Osteoblast (primary cell): Measurements from ENCODE around the gene PMAIP1. TPM values are rescaled to one million over a fixed set of nuclear protein-coding genes. Genes with fewer than 3 reads are reported as not detected.

Experiments
- DNase-seq: peaks from one replicate; pipeline ENCODE4 v3.0.0; 2011; ENCODE audit warnings: low spot score, mixed read lengths; ENCODE audit not compliant: insufficient read length; ENCODE audit errors: missing footprints
- H2AFZ ChIP-seq: 2 replicates; pipeline ENCODE4 v1.6.0; 2011; ENCODE audit warnings: mild to moderate bottlenecking, low read length
- H3K27ac ChIP-seq: 2 replicates; pipeline ENCODE4 v1.5.1; 2011; ENCODE audit warnings: mild to moderate bottlenecking, low read depth, low read length, moderate library complexity
- H3K27me3 ChIP-seq: 2 replicates; pipeline ENCODE4 v1.6.0; 2012; ENCODE audit warnings: mild to moderate bottlenecking, control low read depth, inconsistent platforms, low read length, moderate library complexity; ENCODE audit not compliant: insufficient read depth
- H3K36me3 ChIP-seq: 2 replicates; pipeline ENCODE4 v1.5.1; 2011; ENCODE audit warnings: mild to moderate bottlenecking, low read length, control low read depth, moderate library complexity; ENCODE audit not compliant: insufficient read depth
- H3K4me1 ChIP-seq: 2 replicates; pipeline ENCODE4 v1.5.1; 2011; ENCODE audit warnings: mild to moderate bottlenecking, low read length, control low read depth, moderate library complexity; ENCODE audit not compliant: insufficient read depth
- H3K4me2 ChIP-seq: 2 replicates; pipeline ENCODE4 v1.6.0; 2011; ENCODE audit warnings: mild to moderate bottlenecking, low read length; ENCODE audit not compliant: insufficient read depth
- H3K4me3 ChIP-seq: fragments of 200-600 bp; sonication (generic); 3 replicates; pipeline ENCODE4 v1.5.1; 2012; ENCODE audit warnings: mild to moderate bottlenecking, low read length, inconsistent platforms; ENCODE audit not compliant: insufficient read depth
- H3K79me2 ChIP-seq: 2 replicates; pipeline ENCODE4 v1.6.0; 2012; ENCODE audit warnings: mild to moderate bottlenecking, low read length, control low read depth, inconsistent platforms; ENCODE audit not compliant: insufficient read depth
- H3K9me3 ChIP-seq: 2 replicates; pipeline ENCODE4 v1.5.1; 2011; ENCODE audit warnings: low read depth, low read length, control low read depth
- H4K20me1 ChIP-seq: 2 replicates; pipeline ENCODE4 v1.6.0; 2012; ENCODE audit warnings: mild to moderate bottlenecking, low read length, control low read depth; ENCODE audit not compliant: insufficient read depth
- total RNA-seq: library from RNA; depleted of rRNA; stranded (reverse); fragments of >200 nt; gene quantifications from 2 replicates; pipeline ENCODE4 v1.2.3, GENCODE V29; 2012
- TF ChIP-seq, protein P1 (sequence below): IDR thresholded peaks from 2 replicates; pipeline ENCODE4 v1.5.1; 2011; ENCODE audit warnings: mild to moderate bottlenecking, low read depth, low read length, moderate library complexity; ENCODE audit errors: extremely low read depth

PMAIP1 gene
- total RNA-seq, 1 donor, result 4.0 TPM

DNA sequence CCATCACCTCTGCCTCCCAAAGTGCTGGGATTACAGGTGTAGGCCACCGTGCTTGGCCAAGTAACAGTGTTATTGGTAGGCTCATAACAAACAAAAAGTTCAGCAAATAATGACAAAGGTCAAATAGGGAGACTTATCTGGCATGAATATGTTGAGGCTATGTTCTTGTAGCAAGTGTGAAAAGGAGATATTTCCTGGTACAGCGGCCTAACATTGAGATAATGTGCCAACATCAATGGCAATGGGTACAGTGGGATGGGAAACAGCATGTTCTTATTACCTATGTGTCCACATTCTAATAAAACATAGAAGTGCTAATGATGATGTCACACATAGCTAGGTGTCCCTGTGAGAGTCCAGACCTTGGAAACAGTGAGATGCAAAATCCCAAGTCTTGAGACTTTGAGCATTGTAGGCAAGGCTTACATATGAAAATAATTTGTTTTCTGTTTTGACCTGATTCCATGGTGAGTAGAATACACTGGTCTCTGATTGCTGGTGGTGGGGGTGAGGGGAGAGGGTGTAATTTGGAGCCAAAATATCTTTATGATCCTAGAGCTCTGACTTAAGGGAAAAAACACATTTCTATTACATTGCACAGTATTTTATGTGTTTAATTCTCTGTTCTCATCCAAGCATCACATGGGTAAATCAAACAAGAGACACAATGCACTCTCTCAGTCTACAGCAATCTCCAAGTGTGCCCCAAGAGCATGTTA is 33.1 kb upstream of the PMAIP1 start:
- peaks cover 5% of the 10 kb centered on the region for H3K4me1 ChIP-seq
- H3K4me3 ChIP-seq, result no peak overlapping the region
- no peaks in the 10 kb centered on the region for H4K20me1 ChIP-seq
- no peak overlapping the region for H3K27ac ChIP-seq
- peaks cover 6% of the 10 kb centered on the region for H3K27me3 ChIP-seq
- no peak overlapping the region for H2AFZ ChIP-seq
- H3K79me2 ChIP-seq, result no peaks in the 10 kb centered on the region
- no peak overlapping the region for H3K4me2 ChIP-seq
- H3K36me3 ChIP-seq, result no peaks in the 10 kb centered on the region
- TF ChIP-seq, protein P1, sequence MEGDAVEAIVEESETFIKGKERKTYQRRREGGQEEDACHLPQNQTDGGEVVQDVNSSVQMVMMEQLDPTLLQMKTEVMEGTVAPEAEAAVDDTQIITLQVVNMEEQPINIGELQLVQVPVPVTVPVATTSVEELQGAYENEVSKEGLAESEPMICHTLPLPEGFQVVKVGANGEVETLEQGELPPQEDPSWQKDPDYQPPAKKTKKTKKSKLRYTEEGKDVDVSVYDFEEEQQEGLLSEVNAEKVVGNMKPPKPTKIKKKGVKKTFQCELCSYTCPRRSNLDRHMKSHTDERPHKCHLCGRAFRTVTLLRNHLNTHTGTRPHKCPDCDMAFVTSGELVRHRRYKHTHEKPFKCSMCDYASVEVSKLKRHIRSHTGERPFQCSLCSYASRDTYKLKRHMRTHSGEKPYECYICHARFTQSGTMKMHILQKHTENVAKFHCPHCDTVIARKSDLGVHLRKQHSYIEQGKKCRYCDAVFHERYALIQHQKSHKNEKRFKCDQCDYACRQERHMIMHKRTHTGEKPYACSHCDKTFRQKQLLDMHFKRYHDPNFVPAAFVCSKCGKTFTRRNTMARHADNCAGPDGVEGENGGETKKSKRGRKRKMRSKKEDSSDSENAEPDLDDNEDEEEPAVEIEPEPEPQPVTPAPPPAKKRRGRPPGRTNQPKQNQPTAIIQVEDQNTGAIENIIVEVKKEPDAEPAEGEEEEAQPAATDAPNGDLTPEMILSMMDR, result no peak
- DNase-seq, result no peak
- H3K9me3 ChIP-seq, result no peaks in the 10 kb centered on the region

DNA sequence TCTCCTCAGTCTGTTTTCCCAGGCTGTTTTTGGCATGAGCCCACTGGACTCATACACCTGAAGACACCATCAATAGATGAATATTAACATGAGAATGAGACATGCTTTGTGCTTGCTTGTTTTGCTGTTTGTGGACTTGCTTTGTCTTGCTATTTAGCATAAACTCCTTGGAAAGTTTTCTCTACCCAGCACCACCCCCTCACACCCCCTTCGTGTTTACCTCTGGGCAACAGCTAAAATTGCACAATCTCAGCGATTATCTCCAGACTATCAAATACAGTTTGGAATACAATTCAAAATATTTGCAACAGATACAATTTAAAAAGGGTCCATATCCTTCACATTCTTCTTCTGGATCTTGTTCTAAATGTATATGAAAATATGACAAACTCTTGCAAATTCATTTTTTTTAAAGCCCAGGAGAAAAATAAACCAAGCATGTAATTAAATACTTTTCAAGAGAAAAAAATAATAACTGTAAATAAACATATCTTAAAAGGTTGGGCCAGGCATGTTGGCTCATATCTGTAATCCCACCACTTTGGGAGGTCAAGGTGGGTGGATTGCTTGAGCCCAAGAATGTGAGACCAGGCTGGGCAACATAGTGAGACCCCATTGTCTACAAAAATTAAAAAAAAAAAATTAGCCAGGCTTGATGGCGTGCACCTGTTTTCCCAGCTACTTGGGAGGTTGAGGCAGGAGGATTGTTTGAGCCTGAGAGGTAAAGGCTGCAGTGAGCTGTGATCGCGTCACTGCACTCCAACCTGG is 32.3 kb upstream of the PMAIP1 start:
- DNase-seq, result no peak
- Histone ChIP-seq H3K36me3 (no peaks in the 10 kb centered on the region), H3K4me3 (no peak overlapping the region), H3K4me2 (no peak overlapping the region), H3K27me3 (peaks cover 6% of the 10 kb centered on the region), H3K79me2 (no peaks in the 10 kb centered on the region), H4K20me1 (no peaks in the 10 kb centered on the region), H3K9me3 (no peaks in the 10 kb centered on the region), H3K4me1 (peaks cover 5% of the 10 kb centered on the region), H3K27ac (no peak overlapping the region), H2AFZ (no peak overlapping the region)
- TF ChIP-seq, protein P1, result no peak

DNA sequence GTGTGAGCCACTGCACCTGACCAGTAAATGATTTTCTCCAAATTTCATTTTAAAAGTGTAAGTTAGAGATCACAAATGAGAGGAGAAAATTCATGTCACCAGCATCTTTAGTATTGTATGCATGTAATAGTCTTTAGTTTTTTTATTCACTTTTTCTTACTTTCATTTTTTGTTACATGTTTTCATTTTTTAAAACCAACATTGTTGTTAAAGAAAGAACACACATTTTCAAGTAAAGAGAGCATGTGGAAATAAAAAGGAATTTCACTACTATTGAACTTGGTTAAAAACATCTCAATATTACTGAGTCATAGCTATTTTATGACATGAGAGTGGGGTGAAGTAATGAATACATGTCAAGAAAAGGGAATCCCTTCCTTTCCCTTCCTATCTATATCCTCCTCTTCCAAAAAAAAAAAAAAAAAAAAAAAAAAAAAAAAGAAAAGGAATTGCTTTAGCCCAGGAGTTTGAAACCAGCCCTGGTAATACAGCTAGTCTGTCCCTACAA is 29.1 kb upstream of the PMAIP1 start:
- no peaks in the 10 kb centered on the region for H4K20me1 ChIP-seq
- peaks cover 20% of the 10 kb centered on the region for H3K4me1 ChIP-seq
- H3K79me2 ChIP-seq, result no peaks in the 10 kb centered on the region
- no peaks in the 10 kb centered on the region for H3K9me3 ChIP-seq
- no peaks in the 10 kb centered on the region for H3K36me3 ChIP-seq
- peaks cover under 1% of the 10 kb centered on the region for H3K27me3 ChIP-seq
- H3K4me2 ChIP-seq, result no peak overlapping the region
- no peak overlapping the region for H2AFZ ChIP-seq
- TF ChIP-seq, protein P1, result no peak
- no peak overlapping the region for H3K4me3 ChIP-seq
- no peak overlapping the region for H3K27ac ChIP-seq
- DNase-seq, result no peak

DNA sequence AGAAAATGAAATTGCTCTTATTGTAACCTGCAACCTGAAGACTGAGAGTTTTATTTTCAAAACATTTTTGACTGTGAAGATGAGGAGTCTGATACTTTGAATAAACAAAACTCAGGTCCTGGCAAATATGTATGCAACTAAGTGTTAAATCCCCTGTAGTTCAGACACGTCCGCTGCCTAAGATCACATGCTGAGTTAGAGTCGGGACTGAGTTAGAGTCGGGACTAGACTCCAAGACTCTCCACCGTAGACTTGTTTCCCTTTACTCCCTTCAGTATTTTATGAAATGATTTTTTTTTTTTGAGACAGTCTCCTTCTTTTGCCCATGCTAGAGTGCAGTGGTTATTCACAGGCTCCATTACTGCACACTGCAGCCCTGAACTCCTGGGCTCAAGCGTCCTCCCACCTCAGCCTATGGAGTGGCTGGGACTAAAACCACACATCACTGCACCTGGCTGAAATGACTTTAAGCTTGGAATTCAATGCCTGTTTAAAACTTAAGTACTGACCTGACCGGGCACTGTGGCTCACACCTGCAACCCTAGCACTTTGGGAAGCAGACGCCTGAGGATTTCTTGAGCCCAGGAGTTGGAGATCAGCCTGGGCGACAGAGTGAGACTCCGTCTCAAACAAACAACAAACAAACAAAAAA is 28.0 kb upstream of the PMAIP1 start:
- no peaks in the 10 kb centered on the region for H3K27me3 ChIP-seq
- no peaks in the 10 kb centered on the region for H3K9me3 ChIP-seq
- H3K4me2 ChIP-seq, result no peak overlapping the region
- TF ChIP-seq, protein P1, result no peak
- H4K20me1 ChIP-seq, result no peaks in the 10 kb centered on the region
- no peak overlapping the region for H3K4me3 ChIP-seq
- H3K36me3 ChIP-seq, result no peaks in the 10 kb centered on the region
- H3K79me2 ChIP-seq, result no peaks in the 10 kb centered on the region
- H2AFZ ChIP-seq, result no peak overlapping the region
- DNase-seq, result no peak
- H3K27ac ChIP-seq, result no peak overlapping the region
- peaks cover 20% of the 10 kb centered on the region for H3K4me1 ChIP-seq
